Body of pancreas (tissue), 4 donors: ENCODE data around the gene FETUB. TPM values are rescaled to one million over a fixed set of nuclear protein-coding genes. Genes with fewer than 3 reads are reported as not detected.
"Not testable (repeated sequence)": the region's sequence is repeated elsewhere in the genome, so short reads cannot be mapped to it uniquely, and the experiment has no call there.

Experiments used
- ATAC-seq: fragments of 150-250 bp; one replicate; pipeline ENCODE4 v1.9.1; 2016
- DNase-seq, 4 donors: peaks; one replicate each; pipeline ENCODE4 v3.0.0-alpha.2; 2019
- H3K27ac ChIP-seq, 4 donors: fragments of 200-600 bp; sonication (generic); 1 replicate in 3 of 4; 2 replicates in 1 of 4; pipeline versions ENCODE4 v1.5.1 to v1.6.1; 2016 to 2019; ENCODE audit warnings: mild to moderate bottlenecking in 1 of 4, mixed read lengths in 1 of 4, moderate library complexity in 1 of 4
- H3K27me3 ChIP-seq, 2 donors: fragments of 200-600 bp; sonication (generic); one replicate each; pipeline ENCODE4 v1.6.0; 2016; ENCODE audit warnings: mild to moderate bottlenecking in 1 of 2
- H3K36me3 ChIP-seq, 2 donors: fragments of 200-600 bp; sonication (generic); replicated peaks in 1 of 2; 2 replicates each; pipeline ENCODE4 v1.5.1; 2016; ENCODE audit warnings: low read depth in 2 of 2; ENCODE audit not compliant: insufficient read depth in 1 of 2
- H3K4me1 ChIP-seq: fragments of 200-600 bp; sonication (generic); one replicate; pipeline ENCODE4 v1.6.0; 2016
- H3K4me3 ChIP-seq, 2 donors: fragments of 200-600 bp; sonication (generic); 1 replicate in 1 of 2; 2 replicates in 1 of 2; pipeline ENCODE4 v1.5.1; 2016 to 2019
- H3K9me3 ChIP-seq, 3 donors: fragments of 200-600 bp; sonication (generic); 1 replicate in 2 of 3; 2 replicates in 1 of 3; pipeline ENCODE4 v1.5.1; 2016
- POLR2A ChIP-seq, 3 donors: fragments of 450-650 bp; IDR thresholded peaks; one replicate each; pipeline ENCODE4 v1.6.1; 2016; ENCODE audit warnings: antibody characterized with exemption in 3 of 3, mild to moderate bottlenecking in 2 of 3
- WGBS, 2 donors: methylation state at CpG; one replicate each; pipeline ENCODE4 v1.1.5; 2017; 5-methylcytosine and 5-hydroxymethylcytosine counted together
- intact Hi-C: fragments of 100-400 bp; cut with DNase I; formaldehyde crosslinking; loops from one replicate; pipeline ENCODE4 v1.15.1; 2023
- total RNA-seq, 2 donors: library from RNA; depleted of rRNA; stranded (reverse); fragments of >200 nt; gene quantifications; one replicate each; pipeline ENCODE4 v1.1.0, GENCODE V29; 2016
- TF ChIP-seq, protein P1 (sequence below), 7 experiments: fragments of 450-650 bp in 4 of 7; fragments of 200-600 bp in 3 of 7; sonication (generic) in 3 of 7; IDR thresholded peaks; one replicate each; pipeline ENCODE4 v1.5.1; 2016 to 2019; ENCODE audit warnings: antibody characterized with exemption in 7 of 7

Gene FETUB
- total RNA-seq, 2 donors from 2014 or later, result not detected

DNA sequence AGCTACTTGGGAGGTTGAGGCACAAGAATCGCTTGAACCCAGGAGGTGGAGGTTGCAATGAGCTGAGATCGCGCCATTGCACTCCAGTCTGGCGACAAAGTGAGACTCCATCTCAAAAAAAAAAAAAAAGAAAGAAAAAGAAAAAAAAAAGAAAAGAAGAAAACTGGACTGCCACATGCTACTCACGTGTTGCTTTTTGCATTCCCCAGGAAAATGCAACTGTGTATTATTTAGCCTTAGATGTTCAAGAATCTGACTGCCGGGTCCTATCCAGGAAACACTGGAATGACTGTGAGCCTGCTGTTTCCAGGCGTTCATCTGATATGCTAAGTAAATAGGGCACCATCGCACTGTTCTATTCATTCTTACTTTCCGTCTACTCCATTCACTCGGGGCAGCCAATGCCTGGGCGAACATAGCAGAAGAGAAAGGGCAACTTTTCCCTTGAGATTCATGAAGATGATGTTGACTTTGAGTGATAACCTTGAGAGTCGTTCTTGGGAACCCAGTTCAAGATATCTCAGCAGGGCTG, 47.0 kb downstream of the FETUB start:
- no peaks in the 10 kb centered on the region for H3K27me3 ChIP-seq
- DNase-seq, result no peak
- no peak overlapping the region for H3K27ac ChIP-seq
- TF ChIP-seq POLR2A (IDR thresholded peaks at IDR 0.05), result no peak
- TF ChIP-seq, protein P1, sequence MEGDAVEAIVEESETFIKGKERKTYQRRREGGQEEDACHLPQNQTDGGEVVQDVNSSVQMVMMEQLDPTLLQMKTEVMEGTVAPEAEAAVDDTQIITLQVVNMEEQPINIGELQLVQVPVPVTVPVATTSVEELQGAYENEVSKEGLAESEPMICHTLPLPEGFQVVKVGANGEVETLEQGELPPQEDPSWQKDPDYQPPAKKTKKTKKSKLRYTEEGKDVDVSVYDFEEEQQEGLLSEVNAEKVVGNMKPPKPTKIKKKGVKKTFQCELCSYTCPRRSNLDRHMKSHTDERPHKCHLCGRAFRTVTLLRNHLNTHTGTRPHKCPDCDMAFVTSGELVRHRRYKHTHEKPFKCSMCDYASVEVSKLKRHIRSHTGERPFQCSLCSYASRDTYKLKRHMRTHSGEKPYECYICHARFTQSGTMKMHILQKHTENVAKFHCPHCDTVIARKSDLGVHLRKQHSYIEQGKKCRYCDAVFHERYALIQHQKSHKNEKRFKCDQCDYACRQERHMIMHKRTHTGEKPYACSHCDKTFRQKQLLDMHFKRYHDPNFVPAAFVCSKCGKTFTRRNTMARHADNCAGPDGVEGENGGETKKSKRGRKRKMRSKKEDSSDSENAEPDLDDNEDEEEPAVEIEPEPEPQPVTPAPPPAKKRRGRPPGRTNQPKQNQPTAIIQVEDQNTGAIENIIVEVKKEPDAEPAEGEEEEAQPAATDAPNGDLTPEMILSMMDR (IDR thresholded peaks at IDR 0.05), result no peak
- no peaks in the 10 kb centered on the region for H3K9me3 ChIP-seq
- no peak for ATAC-seq
- WGBS, 2 donors, result 47 to 50% methylated on average over 12 of the region's 12 CpGs
- H3K36me3 ChIP-seq, result no peaks in the 10 kb centered on the region
- intact Hi-C loops, result no loop called here
- H3K4me3 ChIP-seq, result no peak overlapping the region
- no peaks in the 10 kb centered on the region for H3K4me1 ChIP-seq

DNA sequence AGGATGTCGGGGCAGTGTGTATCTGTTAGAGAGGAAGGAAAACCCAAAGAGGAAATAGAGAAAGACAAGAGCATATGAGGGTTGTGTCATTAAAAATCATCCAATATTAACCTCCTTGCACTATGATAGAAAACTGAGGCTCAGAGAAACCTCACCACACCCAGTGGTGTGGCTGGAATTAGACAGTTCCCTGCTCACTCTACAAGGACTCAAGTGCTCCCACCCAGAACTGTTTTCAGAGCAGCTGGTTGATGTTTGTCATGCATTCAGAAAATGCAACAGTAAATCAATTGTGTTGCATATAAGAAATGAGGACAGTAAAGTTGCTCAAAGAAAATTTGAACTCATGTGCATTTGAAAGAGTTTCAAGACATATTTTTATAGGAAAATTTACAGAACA, 50.1 kb downstream of the FETUB start:
- ATAC-seq, intact Hi-C loops, H3K4me1 ChIP-seq, H3K27ac ChIP-seq, DNase-seq, H3K36me3 ChIP-seq, H3K27me3 ChIP-seq, H3K4me3 ChIP-seq, H3K9me3 ChIP-seq: not testable (repeated sequence)
- 72 to 80% methylated on average over 1 of the region's 1 CpG for WGBS, 2 donors

DNA sequence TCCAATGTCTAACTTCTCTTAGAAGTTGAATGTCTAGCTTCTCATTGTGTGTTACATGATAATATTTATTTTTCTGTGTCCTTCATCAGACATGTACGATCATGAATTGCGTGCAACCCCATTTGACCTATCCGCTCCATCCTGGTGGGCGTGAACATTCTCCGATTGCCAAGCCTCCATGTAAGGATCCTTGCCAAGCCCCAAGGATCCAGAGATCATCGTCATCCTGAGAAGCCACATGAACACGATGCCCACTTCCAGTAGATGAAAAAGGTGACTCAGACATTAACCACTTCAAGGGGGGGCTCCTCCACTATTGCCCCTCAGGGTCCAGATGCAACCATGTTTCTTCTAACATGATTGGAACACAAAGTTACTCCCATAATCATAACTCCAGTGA, 51.5 kb downstream of the FETUB start:
- ATAC-seq (no peak), DNase-seq (no peak)
- intact Hi-C loops, result no loop called here
- H3K36me3 ChIP-seq, result no peaks in the 10 kb centered on the region
- H3K27ac ChIP-seq, result no peak overlapping the region
- no peaks in the 10 kb centered on the region for H3K9me3 ChIP-seq
- H3K4me3 ChIP-seq, result no peak overlapping the region
- no peaks in the 10 kb centered on the region for H3K4me1 ChIP-seq
- TF ChIP-seq, protein P1 (IDR thresholded peaks at IDR 0.05), result no peak
- TF ChIP-seq POLR2A (IDR thresholded peaks at IDR 0.05), result no peak
- WGBS, 2 donors, result 80 to 85% methylated on average over 7 of the region's 7 CpGs
- H3K27me3 ChIP-seq, result no peaks in the 10 kb centered on the region

DNA sequence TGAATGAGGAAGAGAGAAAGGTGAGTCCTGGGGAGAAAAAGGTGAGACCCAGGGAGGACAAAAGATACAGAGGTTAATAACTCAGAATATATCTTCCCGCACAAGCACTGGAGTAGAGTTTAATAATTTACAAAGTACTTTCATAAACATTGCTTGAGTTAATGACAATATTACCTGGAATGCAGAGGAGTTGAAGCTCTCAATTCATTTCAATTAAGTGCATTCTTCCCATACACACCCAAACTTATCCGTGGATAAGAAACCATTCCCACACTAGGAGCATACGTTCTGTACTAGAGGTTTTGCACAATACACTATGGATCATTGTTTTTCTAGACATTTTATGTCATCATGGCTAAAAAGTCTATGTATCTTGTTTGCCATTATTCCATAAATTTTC, 53.6 kb downstream of the FETUB start:
- no peaks in the 10 kb centered on the region for H3K9me3 ChIP-seq
- no peak for DNase-seq
- H3K27ac ChIP-seq, result no peak overlapping the region
- H3K36me3 ChIP-seq, result no peaks in the 10 kb centered on the region
- WGBS, 2 donors, result 46 to 50% methylated on average over 3 of the region's 3 CpGs
- ATAC-seq, result no peak
- no peak overlapping the region for H3K4me3 ChIP-seq
- no peaks in the 10 kb centered on the region for H3K4me1 ChIP-seq
- H3K27me3 ChIP-seq, result no peaks in the 10 kb centered on the region
- intact Hi-C loops, result no loop called here
- TF ChIP-seq, protein P1 (IDR thresholded peaks at IDR 0.05), result no peak
- TF ChIP-seq POLR2A (IDR thresholded peaks at IDR 0.05), result no peak

DNA sequence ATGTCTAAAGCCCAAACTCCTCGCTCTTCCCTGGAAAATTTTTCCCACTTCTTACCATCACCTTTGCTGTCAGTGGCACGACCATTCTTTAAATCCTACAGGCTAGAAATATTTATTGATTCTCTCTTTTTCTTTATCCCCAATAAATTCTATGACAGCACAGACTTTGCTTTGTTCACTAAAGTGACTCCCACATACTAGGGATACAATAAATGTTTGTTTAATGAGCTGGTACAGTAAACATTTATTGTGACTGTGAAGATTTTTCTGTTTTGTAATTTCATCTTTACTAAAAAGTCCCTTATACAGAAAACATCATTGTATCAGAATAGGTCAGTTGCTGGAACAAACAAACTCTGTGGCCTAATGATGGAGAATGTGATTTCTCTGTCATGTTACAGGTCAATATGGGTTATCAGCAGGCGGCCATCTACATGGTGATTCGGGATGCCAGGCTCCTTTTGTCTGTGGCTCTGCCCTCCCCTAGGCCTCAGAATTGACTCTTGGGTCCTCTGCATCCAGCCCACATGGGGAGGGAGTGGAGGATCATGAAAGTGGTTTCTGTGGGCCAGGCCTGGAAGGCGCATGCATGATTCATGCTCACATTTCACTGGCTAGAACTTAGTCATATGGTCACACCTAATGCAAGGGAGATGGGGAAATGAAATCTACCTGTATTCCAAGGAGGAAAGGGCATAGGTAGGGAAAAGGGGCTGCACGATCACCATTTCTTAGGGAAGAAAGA, 54.3 kb downstream of the FETUB start:
- intact Hi-C loops, result no loop called here
- TF ChIP-seq, protein P1 (IDR thresholded peaks at IDR 0.05), result no peak
- no peak for TF ChIP-seq POLR2A (IDR thresholded peaks at IDR 0.05)
- Histone ChIP-seq H3K4me3 (no peak overlapping the region), H3K36me3 (no peaks in the 10 kb centered on the region), H3K27me3 (no peaks in the 10 kb centered on the region), H3K27ac (no peak overlapping the region), H3K9me3 (no peaks in the 10 kb centered on the region), H3K4me1 (no peaks in the 10 kb centered on the region)
- ATAC-seq (no peak), DNase-seq (no peak)
- 71 to 76% methylated on average over 6 of the region's 6 CpGs for WGBS, 2 donors
